ENCODE data around the gene SYNCRIP. TPM values are rescaled to one million over a fixed set of nuclear protein-coding genes. Genes with fewer than 3 reads are reported as not detected.

Gene SYNCRIP
- total and polyA plus RNA-seq, 2 of the 13 experiments (the other 11 are each of a cell fraction or from before 2014, with no cell fraction given) = 8.1 to 112 TPM

DNA sequence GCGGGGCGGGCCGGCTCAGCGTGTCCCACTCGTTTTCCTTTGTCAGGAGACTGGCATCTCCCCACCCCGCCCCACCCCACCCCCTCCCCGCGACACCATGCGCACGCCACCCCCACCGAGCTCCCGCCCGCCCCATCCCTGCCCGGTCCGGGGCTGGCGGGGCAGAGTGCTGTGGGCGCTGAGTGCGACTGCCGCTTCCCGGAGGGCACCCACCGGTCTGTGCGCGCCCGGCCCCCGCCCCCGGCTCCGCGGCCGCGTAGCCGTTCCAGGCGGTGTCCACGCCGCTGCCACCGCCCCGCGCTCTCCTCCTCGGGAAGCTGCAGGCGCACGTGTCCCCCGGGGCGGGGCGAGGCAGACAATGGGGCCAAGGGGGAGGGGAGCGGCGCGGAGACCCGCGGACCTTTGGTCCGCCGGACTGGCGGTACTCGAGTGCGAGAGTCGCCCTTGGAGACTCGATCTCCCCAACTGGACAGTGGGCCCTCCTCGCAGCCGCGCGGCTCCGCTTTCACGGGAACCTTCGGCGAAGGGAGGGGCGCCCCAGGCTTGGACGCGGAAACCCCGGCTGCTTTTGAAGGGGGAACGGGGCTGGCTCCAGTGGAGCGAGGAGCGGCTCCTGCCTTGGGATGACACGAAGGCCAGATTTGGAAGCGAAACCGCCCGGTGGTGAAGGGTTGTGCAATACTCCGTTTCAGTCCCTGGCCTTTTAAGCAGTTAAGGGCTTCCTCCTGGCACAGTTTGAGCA is 1.0 kb upstream of the SYNCRIP start (continued):
- no peak for TF ChIP-seq SIN3A (IDR thresholded peaks at IDR 0.05; ENCODE audit: borderline replicate concordance, low read depth, low read length)
- TF ChIP-seq, protein P1, sequence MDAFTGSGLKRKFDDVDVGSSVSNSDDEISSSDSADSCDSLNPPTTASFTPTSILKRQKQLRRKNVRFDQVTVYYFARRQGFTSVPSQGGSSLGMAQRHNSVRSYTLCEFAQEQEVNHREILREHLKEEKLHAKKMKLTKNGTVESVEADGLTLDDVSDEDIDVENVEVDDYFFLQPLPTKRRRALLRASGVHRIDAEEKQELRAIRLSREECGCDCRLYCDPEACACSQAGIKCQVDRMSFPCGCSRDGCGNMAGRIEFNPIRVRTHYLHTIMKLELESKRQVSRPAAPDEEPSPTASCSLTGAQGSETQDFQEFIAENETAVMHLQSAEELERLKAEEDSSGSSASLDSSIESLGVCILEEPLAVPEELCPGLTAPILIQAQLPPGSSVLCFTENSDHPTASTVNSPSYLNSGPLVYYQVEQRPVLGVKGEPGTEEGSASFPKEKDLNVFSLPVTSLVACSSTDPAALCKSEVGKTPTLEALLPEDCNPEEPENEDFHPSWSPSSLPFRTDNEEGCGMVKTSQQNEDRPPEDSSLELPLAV (CRISPR knock-in tag; conservative IDR thresholded peaks at IDR 0.05; ENCODE audit: low read depth) = no peak
- TF ChIP-seq, protein P2, sequence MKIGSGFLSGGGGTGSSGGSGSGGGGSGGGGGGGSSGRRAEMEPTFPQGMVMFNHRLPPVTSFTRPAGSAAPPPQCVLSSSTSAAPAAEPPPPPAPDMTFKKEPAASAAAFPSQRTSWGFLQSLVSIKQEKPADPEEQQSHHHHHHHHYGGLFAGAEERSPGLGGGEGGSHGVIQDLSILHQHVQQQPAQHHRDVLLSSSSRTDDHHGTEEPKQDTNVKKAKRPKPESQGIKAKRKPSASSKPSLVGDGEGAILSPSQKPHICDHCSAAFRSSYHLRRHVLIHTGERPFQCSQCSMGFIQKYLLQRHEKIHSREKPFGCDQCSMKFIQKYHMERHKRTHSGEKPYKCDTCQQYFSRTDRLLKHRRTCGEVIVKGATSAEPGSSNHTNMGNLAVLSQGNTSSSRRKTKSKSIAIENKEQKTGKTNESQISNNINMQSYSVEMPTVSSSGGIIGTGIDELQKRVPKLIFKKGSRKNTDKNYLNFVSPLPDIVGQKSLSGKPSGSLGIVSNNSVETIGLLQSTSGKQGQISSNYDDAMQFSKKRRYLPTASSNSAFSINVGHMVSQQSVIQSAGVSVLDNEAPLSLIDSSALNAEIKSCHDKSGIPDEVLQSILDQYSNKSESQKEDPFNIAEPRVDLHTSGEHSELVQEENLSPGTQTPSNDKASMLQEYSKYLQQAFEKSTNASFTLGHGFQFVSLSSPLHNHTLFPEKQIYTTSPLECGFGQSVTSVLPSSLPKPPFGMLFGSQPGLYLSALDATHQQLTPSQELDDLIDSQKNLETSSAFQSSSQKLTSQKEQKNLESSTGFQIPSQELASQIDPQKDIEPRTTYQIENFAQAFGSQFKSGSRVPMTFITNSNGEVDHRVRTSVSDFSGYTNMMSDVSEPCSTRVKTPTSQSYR (CRISPR knock-in tag; IDR thresholded peaks at IDR 0.05; ENCODE audit: borderline replicate concordance) = peak; percentile 94
- no peak; the same call in 1 of the 2 replicates for TF ChIP-seq GFI1 (CRISPR knock-in tag; IDR thresholded peaks at IDR 0.05; ENCODE audit: borderline replicate concordance)
- TF ChIP-seq ZNF234 (CRISPR knock-in tag; conservative IDR thresholded peaks at IDR 0.05) = no peak
- TF ChIP-seq MEIS1 (CRISPR knock-in tag; IDR thresholded peaks at IDR 0.05; ENCODE audit: borderline replicate concordance) = 0 out of 2 replicates have a peak, but pooled peaks have one; percentile 17
- peak; percentile 66; the same call in 1 of the 2 replicates for TF ChIP-seq ZKSCAN8 (CRISPR knock-in tag; IDR thresholded peaks at IDR 0.05; ENCODE audit: borderline replicate concordance)
- TF ChIP-seq ZNF749 (CRISPR knock-in tag; IDR thresholded peaks at IDR 0.05; ENCODE audit: borderline replicate concordance) = peak; percentile 73; the same call in 1 of the 2 replicates
- TF ChIP-seq, protein P3, sequence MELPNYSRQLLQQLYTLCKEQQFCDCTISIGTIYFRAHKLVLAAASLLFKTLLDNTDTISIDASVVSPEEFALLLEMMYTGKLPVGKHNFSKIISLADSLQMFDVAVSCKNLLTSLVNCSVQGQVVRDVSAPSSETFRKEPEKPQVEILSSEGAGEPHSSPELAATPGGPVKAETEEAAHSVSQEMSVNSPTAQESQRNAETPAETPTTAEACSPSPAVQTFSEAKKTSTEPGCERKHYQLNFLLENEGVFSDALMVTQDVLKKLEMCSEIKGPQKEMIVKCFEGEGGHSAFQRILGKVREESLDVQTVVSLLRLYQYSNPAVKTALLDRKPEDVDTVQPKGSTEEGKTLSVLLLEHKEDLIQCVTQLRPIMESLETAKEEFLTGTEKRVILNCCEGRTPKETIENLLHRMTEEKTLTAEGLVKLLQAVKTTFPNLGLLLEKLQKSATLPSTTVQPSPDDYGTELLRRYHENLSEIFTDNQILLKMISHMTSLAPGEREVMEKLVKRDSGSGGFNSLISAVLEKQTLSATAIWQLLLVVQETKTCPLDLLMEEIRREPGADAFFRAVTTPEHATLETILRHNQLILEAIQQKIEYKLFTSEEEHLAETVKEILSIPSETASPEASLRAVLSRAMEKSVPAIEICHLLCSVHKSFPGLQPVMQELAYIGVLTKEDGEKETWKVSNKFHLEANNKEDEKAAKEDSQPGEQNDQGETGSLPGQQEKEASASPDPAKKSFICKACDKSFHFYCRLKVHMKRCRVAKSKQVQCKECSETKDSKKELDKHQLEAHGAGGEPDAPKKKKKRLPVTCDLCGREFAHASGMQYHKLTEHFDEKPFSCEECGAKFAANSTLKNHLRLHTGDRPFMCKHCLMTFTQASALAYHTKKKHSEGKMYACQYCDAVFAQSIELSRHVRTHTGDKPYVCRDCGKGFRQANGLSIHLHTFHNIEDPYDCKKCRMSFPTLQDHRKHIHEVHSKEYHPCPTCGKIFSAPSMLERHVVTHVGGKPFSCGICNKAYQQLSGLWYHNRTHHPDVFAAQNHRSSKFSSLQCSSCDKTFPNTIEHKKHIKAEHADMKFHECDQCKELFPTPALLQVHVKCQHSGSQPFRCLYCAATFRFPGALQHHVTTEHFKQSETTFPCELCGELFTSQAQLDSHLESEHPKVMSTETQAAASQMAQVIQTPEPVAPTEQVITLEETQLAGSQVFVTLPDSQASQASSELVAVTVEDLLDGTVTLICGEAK (IDR thresholded peaks at IDR 0.05) = no peak
- TF ChIP-seq, protein P3 (CRISPR knock-in tag; IDR thresholded peaks at IDR 0.05) = peak; percentile 82
- TF ChIP-seq SP140L (CRISPR knock-in tag; IDR thresholded peaks at IDR 0.05; ENCODE audit: borderline replicate concordance) = no peak
- no peak for TF ChIP-seq NR1H2 (CRISPR knock-in tag; IDR thresholded peaks at IDR 0.05; ENCODE audit: borderline replicate concordance, low read depth)

Measured in HepG2 (cell line).